ENCODE measurements around the gene E2F3.
"Not testable (repeated sequence)": the region's sequence is repeated elsewhere in the genome, so short reads cannot be mapped to it uniquely, and the experiment has no call there.

Gene E2F3

GRCh38 chr6:20433929-20434328 lies 32.2 kb downstream of the E2F3 start:
- no peak for DNase-seq (ENCODE audit: low read depth in 3 of 3)

DNA sequence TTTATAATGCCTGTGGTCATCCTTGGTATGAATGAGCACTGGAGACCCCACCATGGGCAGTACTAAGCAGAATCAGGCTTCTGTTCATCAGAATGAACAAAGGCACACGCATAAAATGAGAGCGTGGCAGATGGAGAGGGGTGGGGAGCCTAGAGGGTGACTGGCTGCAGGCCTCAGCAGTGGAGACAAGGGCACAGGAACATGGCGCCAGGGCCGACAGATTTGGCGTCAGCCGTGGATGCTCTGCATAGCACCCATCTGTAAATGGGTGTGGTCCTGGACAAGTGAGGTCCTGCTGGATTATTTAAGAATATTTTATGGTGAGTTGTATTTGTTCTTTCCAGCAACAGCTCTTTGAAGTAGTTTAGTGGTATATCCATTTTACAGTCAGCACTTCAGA lies 33.1 kb downstream of the E2F3 start:
- no peak for DNase-seq (ENCODE audit: low read depth in 3 of 3)

GRCh38 chr6:20436719-20437118 lies 35.0 kb downstream of the E2F3 start:
- no peak for DNase-seq (ENCODE audit: low read depth in 3 of 3)

DNA sequence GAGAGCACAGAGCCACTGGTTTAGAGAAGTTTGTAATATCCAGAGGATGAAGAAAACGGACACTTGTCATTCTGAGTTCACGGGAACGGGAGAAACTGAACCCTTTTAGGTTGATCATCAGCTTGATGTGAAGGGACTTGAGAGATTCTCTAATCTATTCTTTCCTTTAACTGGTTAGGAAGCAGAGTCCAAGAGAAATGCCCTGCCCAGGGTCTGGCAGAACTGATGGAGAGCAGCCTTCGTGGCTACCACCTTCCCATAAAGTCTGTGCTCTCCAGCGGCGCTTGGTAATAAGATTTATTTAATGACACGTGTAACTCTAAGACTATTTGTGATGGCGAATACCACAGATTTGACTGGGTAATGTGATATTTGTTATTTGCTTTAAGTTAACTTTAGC lies 36.0 kb downstream of the E2F3 start:
- DNase-seq (ENCODE audit: low read depth in 3 of 3) = no peak

- no peak for DNase-seq (ENCODE audit: low read depth in 3 of 3)
These were observed 36.9 kb downstream of the E2F3 start for GRCh38 chr6:20438462-20439070.

DNA sequence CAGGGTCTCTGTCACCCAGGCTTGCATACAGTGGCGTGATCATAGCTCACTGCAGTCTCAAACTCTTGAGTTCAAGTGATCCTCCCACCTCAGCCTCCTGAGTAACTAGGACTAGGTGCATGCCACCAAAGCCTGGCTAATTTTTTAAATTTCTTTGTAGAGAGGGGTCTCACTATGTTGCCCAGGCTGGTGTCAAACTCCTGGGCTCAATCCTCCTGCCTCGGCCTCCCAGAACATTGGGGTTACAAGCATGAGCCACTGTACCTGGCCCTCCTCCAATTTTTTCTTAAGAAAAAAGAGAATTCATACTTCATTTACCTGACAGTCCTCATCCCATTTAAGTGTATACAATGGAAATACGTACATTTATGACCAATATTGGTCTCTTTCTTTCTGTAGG lies 37.9 kb downstream of the E2F3 start:
- no peak for DNase-seq (ENCODE audit: low read depth in 3 of 3)

GRCh38 chr6:20440296-20440695 lies 38.6 kb downstream of the E2F3 start:
- no peak for DNase-seq (ENCODE audit: low read depth in 3 of 3)

DNA sequence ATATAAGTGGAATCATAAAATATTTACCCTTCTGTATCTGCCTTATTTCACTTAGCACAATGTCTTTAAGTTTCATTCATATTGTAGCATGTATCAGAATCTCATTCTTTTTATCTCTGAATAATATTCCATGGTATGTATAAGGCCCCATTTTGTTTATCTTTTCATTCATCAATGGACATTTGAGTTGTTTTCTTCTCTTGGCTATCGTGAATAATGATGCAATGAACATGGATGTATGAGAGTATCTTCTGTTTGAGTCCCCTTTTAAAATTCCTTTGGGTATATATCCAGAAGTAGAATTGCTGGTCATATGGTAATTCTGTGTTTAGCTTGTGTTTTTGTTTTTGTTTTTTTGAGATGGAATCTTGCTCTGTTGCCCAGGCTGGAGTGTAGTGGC lies 39.6 kb downstream of the E2F3 start:
- DNase-seq (ENCODE audit: low read depth in 3 of 3) = no peak

GRCh38 chr6:20441921-20442320 lies 40.2 kb downstream of the E2F3 start:
- no peak for DNase-seq (ENCODE audit: low read depth in 3 of 3)

DNA sequence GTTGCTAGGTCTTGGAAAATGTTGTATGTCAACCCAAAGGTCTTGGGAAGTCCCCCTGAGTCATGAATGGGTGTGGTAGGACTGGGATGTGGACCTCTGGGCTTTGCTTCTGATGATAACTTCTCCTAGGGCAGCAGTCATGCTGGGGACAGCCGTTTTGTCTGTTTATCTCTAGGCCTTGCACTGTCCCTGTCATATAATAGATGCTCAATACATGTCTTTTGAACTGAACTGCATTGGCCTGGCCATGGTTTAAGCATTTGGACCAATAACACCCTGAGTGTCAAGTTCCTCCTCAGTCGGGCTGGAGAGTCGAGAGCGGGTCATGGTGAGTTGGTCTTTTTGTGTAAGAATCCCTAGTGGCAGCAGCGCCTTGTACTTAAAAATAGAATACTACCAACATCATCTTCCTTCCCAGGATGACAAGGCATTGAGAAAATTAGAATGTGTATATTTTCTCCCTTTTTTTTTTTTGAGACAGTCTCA lies 43.1 kb downstream of the E2F3 start:
- DNase-seq (ENCODE audit: low read depth in 3 of 3) = no peak

DNA sequence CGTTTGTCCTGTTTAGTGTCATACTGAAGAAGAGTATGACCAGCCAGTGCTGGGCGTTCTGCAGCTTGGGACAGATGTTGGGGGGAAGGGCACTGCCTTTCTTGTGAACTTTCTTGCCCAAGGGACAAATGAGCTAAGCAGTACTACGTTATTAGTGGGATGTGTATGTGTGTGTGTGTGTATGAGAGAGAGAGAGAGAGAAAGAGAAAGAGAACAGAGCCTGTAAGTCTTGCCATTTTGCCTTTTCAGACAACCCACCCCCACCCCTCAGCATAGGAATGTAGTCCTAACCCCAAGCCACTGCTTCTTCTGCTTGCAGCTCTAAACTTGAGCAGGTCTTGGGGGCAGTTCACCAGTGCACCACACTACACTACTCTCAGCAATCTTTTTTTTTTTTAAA lies 45.5 kb downstream of the E2F3 start:
- no peak for DNase-seq (ENCODE audit: low read depth in 3 of 3)

- no peak for DNase-seq (ENCODE audit: low read depth in 3 of 3)
These were observed 46.0 kb downstream of the E2F3 start for GRCh38 chr6:20447581-20448132.

DNA sequence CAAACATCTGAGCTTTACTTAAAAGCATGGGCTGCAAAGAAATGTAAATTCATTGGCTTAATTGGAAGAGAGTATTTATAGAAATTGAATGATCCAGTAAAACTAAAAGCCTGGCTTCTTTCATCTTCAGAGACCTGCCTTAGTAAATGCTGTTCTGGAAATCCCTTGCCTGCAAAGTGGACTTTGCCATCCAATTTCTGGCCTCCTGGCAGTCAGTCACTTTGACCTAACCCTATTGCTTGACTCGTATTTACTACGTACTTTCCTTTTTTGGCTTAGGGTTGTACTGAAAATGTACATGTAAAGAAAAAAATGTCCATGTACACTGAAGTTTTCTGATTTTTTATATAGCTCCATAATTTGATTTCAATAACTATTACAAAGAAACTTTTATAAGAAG lies 47.1 kb downstream of the E2F3 start:
- no peak for DNase-seq (ENCODE audit: low read depth in 3 of 3)

DNA sequence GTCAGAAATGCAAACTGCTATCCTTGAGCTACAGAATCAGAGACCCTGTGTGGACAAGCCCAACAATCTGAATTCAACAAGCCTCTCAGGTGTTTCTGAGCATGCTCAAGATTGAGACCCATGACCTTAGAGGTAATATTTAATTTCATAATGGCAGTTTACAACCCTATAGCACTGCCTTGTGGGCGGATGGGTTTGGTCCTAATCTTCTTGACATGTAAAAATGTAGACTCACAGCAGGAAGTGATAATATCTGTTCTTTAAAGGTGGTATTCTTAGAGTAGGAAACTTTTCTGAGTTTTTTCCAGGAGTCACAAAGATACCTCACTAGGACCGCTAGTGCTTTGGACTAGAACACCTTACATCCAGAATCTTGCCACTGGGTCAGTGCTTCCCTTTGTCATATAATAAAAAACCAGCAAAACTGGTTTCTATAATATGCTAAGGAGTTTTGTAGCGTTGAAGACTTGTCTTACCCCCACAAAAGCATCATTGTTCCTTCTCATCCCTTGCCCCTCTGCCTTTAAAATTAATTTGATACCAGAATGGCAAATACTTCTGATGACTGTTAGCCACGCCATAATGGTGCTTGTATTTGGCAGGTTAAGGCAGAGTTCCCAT lies 52.6 kb downstream of the E2F3 start:
- no peak for DNase-seq (ENCODE audit: low read depth in 3 of 3)

DNA sequence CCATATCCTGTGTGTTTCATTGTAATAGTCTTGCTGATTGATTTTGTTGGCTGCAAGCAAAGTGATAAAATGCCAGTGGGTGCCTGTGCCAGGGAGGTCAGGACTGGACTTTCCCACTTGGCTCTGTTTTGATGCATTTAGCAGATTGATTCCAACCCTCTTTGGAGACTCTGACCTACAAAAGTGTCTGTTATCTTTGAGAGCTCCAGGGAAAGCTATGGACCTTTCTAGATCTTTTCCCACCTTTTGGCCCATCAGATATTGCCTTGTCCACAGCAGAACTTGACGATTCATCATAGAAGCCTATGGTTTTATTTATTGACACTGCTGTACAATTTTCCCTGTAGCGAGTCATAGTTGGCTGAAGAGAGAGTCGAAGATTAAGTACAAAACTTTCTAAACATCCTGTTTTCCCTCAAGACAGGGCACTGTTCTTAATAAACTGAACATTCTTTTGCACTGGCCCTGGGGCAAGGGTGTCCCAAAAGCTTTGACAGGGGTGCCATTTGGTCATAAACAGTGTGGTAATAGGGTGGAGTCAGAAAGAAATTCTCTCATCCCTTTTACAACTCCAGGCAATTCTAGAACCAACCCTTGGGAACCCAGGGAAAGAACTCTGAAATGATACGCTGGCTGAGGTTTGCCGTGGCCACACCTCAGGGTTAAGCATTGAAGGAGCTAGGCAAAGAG lies 53.7 kb downstream of the E2F3 start:
- DNase-seq (ENCODE audit: low read depth in 3 of 3) = no peak

- no peak for DNase-seq (ENCODE audit: low read depth in 3 of 3)
These were observed 56.6 kb downstream of the E2F3 start for GRCh38 chr6:20458027-20458894.

- DNase-seq (ENCODE audit: low read depth in 3 of 3) = no peak
These were observed 58.0 kb downstream of the E2F3 start for GRCh38 chr6:20459682-20460081.

GRCh38 chr6:20461576-20461975 lies 59.9 kb downstream of the E2F3 start:
- no peak for DNase-seq (ENCODE audit: low read depth in 3 of 3)

DNA sequence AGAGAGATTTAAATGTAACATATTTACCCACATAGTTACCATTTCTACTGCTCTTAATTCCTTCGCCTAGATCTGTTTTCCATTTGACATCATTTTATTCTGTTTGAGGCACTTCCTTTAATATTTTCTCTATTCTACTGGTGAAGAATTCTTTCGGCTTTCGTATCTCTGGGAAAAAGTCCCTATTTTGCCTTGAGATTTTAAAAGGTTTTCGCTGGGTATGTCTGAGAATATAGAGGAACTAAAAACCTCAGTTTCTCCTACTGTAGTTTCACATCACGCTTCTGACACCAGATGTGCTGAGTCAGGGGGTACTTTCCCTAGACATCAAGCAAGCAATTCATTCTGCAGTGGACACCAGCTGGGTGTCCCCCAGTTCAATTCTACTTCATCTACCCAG lies 61.7 kb downstream of the E2F3 start:
- DNase-seq (ENCODE audit: low read depth in 3 of 3) = no peak

DNA sequence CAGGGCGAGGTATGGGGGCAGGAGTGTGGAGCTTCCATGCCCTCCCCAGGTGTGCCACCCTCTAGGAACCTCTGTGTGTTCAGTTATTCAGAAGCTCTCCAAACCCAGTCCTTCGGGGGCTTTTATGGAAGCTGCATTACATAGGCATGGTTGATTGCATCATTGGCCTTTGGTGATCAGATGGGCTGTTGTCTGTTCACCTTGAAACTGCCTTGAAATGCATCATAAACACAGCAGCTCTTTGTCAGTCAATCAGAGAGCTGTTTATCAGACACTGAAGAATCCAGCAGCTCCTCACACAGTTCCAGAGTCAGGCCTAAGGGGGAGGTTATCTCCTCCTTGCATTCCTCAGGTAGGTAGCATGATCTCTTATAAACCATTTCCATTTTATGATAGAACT lies 62.4 kb downstream of the E2F3 start:
- no peak for DNase-seq (ENCODE audit: low read depth in 3 of 3)

- no peak for DNase-seq (ENCODE audit: low read depth in 3 of 3)
These were observed 63.2 kb downstream of the E2F3 start for GRCh38 chr6:20464847-20465246.

DNA sequence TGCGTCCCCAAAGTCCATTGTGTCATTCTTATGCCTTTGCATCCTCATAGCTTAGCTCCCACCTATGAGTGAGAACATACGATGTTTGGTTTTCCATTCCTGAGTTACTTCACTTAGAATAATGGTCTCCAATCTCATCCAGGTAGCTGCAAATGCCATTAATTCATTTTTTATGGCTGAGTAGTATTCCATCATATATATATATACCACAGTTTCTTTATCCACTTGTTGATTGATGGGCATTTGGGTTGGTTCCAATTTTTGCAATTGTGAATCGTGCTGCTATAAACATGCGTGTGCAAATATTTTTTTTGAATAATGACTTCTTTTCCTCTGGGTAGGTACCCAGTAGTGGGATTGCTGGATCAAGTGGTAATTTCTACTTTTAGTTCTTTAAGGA lies 63.9 kb downstream of the E2F3 start:
- not testable (repeated sequence) for DNase-seq (ENCODE audit: low read depth in 3 of 3)

Measured in stimulated activated CD4-positive, alpha-beta T cell treated with anti-CD3 and anti-CD28 coated beads, TNF-alpha, amount 100 ng/mL, for 48 hours (primary cell).